GM19193 (cell line): Measurements from ENCODE around the gene SMURF1.

Source experiments
- POLR2A ChIP-seq: IDR thresholded peaks from 4 replicates; pipeline ENCODE4 v1.6.1; 2011; ENCODE audit not compliant: insufficient read depth, insufficient read length; ENCODE audit errors: extremely low read depth

Gene SMURF1

DNA sequence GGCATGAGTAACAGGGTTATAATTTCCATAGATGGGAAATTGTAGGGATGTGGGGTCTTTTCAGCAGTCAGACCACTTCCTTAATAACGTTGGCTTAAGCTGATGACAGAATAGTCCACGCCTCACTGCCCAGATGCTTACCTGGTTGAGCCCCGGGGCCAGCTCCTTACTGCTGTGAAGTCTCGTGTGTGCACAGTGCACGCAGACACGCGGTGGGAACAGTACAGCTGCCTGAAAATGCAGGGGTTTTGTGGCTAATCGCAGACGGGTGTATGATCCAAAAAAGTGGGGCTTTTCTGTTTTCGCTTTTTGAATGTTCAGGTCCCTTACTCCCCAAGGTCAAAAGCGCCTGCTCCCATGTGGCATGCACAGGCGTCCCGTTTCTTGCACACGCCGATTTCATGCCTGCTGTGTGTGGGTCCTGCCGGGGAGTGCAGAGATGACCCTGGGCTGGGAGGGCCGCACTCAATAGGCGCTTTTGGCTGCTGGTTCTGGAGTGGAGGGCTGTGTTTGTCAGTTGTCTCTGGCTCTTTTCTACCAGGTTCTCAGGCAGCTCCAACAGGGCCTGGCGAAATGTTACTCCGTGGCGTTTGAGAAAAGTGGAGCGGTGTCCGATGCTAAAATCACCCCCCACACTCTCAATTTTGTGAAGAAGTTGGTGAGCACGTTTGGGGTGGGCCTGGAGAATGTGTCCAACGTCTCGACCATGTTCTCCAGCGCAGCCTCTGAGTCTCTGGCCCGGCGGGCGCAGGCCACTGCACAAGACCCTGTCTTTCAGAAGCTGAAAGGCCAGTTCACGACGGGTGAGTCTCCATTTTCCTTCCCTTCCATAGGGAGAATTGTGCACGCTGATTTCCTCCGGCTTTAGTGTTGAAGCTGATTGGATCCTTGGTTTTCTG lies 149.6 kb downstream of the SMURF1 start:
- no peak for TF ChIP-seq POLR2A

- no peak for TF ChIP-seq POLR2A
Observed at GRCh38 chr7:98993024-98993897, 150.6 kb downstream of the SMURF1 start.

DNA sequence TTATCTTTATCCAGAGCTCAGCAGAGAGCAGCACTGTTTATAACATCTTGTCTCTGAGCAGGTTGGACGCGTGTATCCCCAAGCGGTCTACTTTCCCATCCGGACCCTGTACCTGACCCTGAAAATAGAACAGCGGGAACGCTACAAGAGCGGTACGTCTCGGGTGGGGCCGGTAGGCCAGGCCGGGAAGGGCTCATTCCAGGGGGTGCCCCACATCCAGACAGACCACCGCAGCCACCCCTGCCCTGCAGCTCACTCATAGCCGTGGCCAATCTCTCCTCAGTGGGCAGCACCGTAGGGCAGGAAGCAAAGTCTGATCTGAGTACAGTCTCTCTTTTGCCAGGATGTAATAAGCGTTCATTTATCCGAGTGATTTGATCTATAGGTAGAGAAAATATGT lies 151.8 kb downstream of the SMURF1 start:
- TF ChIP-seq POLR2A: no peak

DNA sequence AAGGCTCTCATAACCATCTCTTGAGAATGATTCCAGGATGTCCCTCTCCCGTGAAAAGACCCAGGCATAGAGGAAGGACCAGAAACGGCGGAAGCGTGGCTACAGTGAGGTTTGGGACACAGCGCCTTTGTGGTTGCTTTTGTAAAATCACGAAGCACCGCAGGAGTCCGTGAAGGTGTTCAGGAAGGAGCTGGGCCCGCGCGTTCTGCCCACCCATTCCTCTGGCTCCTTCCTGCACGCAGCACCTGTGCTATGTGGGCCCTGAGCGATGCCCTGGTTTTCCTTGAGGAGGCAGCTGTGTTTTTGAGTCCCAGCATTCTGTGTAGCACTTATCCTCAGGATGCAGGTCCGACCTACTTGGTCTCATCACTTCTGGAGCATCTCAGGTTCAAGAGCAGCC lies 152.8 kb downstream of the SMURF1 start:
- TF ChIP-seq POLR2A: no peak

- no peak for TF ChIP-seq POLR2A
Observed at GRCh38 chr7:98990356-98990755, 153.6 kb downstream of the SMURF1 start.

DNA sequence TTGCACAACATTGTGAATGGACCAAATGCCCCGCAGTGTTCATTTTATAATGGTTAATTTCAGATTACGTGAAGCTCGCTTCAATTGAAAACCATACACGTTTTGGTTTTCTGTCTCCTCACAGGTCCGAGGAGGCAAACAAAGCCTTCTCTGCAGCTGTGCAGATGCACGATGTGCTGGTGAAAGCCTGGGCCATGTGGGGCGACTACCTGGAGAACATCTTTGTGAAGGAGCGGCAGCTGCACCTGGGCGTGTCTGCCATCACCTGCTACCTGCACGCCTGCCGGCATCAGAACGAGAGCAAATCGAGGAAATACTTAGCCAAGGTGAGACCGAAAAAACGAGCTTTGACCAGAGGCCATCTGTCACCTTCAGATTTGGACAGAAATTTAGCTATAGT lies 155.3 kb downstream of the SMURF1 start:
- no peak for TF ChIP-seq POLR2A

GRCh38 chr7:98985945-98986344 lies 158.0 kb downstream of the SMURF1 start:
- TF ChIP-seq POLR2A: no peak

- no peak for TF ChIP-seq POLR2A
Observed at GRCh38 chr7:98985406-98985805, 158.5 kb downstream of the SMURF1 start.

DNA sequence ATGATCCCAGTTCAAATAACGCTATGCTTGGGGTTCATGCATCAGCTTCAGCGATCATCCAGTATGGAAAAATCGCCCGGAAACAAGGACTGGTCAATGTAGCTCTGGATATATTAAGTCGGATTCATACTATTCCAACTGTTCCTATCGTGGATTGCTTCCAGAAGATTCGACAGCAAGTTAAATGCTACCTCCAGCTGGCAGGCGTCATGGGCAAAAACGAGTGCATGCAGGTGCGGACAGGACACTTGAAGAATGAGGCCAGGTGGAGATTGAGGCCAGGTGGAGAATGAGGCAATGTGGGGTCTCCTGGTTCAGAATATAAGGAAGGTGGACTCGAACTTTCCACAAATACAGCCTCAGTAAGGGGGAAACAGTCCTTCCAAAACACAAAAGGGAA lies 159.8 kb downstream of the SMURF1 start:
- TF ChIP-seq POLR2A: no peak

DNA sequence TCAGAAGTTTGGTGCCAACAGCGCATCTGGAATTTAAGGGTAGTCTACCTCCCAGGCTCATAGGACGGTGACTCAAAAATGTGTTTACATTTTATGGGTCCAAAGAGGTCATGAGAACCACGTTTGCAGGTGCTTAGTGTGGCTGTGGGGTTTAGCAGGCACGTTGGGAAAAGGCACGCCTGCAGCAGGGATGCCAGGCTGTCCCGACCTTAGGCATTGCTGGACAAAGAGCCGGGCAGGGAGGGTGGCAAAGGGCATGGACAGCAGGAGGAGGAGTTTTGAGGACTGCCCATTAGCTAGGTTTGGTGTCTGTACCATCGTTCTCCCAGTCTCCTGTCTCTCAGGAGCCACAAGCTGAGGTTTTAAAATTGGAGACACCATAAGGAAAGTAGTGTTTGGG lies 161.2 kb downstream of the SMURF1 start:
- TF ChIP-seq POLR2A: no peak

- TF ChIP-seq POLR2A: no peak
Observed at GRCh38 chr7:98981701-98982100, 162.2 kb downstream of the SMURF1 start.

GRCh38 chr7:98978672-98979071 lies 165.2 kb downstream of the SMURF1 start:
- TF ChIP-seq POLR2A: no peak
